HEK293 (cell line): ENCODE measurements around the gene TBL1XR1.

ENCODE experiments used
- CTCF ChIA-PET: fragments of 350-600 bp; formaldehyde crosslinking; extraction: SDS; loops from one replicate; lab custom pipeline; 2021; ENCODE audit warnings: antibody characterized with exemption; lab: Yijun Ruan, JAX
- POLR2A ChIA-PET: fragments of 300-600 bp; formaldehyde crosslinking; extraction: SDS; loops from one replicate; lab custom pipeline; 2020; ENCODE audit warnings: antibody characterized with exemption, inconsistent platforms; lab: Yijun Ruan, JAX
- H3K27ac ChIP-seq: fragments of 200-500 bp; sonication (Bioruptor generic); 2 replicates; pipeline ENCODE4 v1.5.1; 2014; ENCODE audit warnings: low read depth, low read length, control low read depth, inconsistent platforms; ENCODE audit errors: extremely low read depth
- H3K36me3 ChIP-seq, 2 experiments: fragments of 200-500 bp in 1 of 2; sonication (Bioruptor generic) in 1 of 2; 1 replicate in 1 of 2; 2 replicates in 1 of 2; pipeline ENCODE4 v1.5.1; 2014 to 2017; ENCODE audit warnings: inconsistent platforms in 2 of 2, low read length in 2 of 2; ENCODE audit not compliant: control insufficient read depth in 2 of 2, insufficient read depth in 1 of 2
- H3K4me1 ChIP-seq: fragments of 200-500 bp; sonication (Bioruptor generic); 2 replicates; pipeline ENCODE4 v1.5.1; 2014; ENCODE audit warnings: mild to moderate bottlenecking, low read length, inconsistent platforms; ENCODE audit not compliant: control insufficient read depth, insufficient read depth
- H3K4me3 ChIP-seq: 2 replicates; pipeline ENCODE4 v1.5.1; 2011; ENCODE audit warnings: low read depth, mild to moderate bottlenecking, control low read depth, low read length, moderate library complexity
- H3K9me3 ChIP-seq: fragments of 200-500 bp; sonication (Bioruptor generic); 2 replicates; pipeline ENCODE4 v1.5.1; 2014; ENCODE audit warnings: low read depth, low read length, inconsistent platforms; ENCODE audit not compliant: control insufficient read depth, insufficient read depth
- GLI2 ChIP-seq: fragments of 450-650 bp; formaldehyde crosslinking; IDR thresholded peaks from 2 replicates; pipeline ENCODE4; 2017; ENCODE audit warnings: missing biosample characterization, missing genetic modification characterization, low read depth, borderline replicate concordance
- HOXA7 ChIP-seq: sonication (generic); formaldehyde crosslinking; IDR thresholded peaks from 2 replicates; pipeline ENCODE4 v1.8.1; 2022; ENCODE audit warnings: missing genetic modification reagents, borderline replicate concordance
- HOXC10 ChIP-seq: sonication (generic); formaldehyde crosslinking; IDR thresholded peaks from 2 replicates; pipeline ENCODE4 v1.8.1; 2023; ENCODE audit warnings: mild to moderate bottlenecking, missing genetic modification reagents
- PATZ1 ChIP-seq: fragments of 450-650 bp; formaldehyde crosslinking; IDR thresholded peaks from 2 replicates; pipeline ENCODE4 v1.5.1; 2016; ENCODE audit warnings: missing biosample characterization, missing genetic modification characterization
- PBX3 ChIP-seq: sonication (generic); formaldehyde crosslinking; IDR thresholded peaks from 2 replicates; pipeline ENCODE4 v1.8.1; 2022; ENCODE audit warnings: mild to moderate bottlenecking, moderate library complexity, missing genetic modification reagents
- ZBTB49 ChIP-seq: fragments of 450-650 bp; formaldehyde crosslinking; IDR thresholded peaks from 2 replicates; pipeline ENCODE4 v1.5.1; 2016; ENCODE audit warnings: missing biosample characterization, missing genetic modification characterization, low read depth
- ZNF10 ChIP-seq: fragments of 450-650 bp; formaldehyde crosslinking; IDR thresholded peaks from 2 replicates; pipeline ENCODE4 v1.5.1; 2017; ENCODE audit warnings: missing biosample characterization, missing genetic modification characterization
- ZNF132 ChIP-seq: fragments of 450-650 bp; formaldehyde crosslinking; IDR thresholded peaks from 2 replicates; pipeline ENCODE4 v1.5.1; 2017; ENCODE audit warnings: missing biosample characterization, missing genetic modification characterization, borderline replicate concordance
- ZNF274 ChIP-seq, 2 experiments: fragments of 200-500 bp in 1 of 2; fragments of 450-650 bp in 1 of 2; sonication (Bioruptor generic) in 1 of 2; formaldehyde crosslinking in 1 of 2; IDR thresholded peaks; 2 replicates each; pipeline versions ENCODE4 v1.5.1 to v1.6.1; 2014 to 2016; ENCODE audit warnings: borderline replicate concordance in 1 of 2, inconsistent platforms in 1 of 2, low read length in 1 of 2, missing biosample characterization in 1 of 2, missing genetic modification characterization in 1 of 2
- ZNF37A ChIP-seq: fragments of 450-650 bp; IDR thresholded peaks from 2 replicates; pipeline ENCODE4 v1.5.1; 2018; ENCODE audit warnings: missing biosample characterization, missing genetic modification characterization
- ZNF394 ChIP-seq: fragments of 450-650 bp; formaldehyde crosslinking; IDR thresholded peaks from 2 replicates; pipeline ENCODE4 v1.5.1; 2016; ENCODE audit warnings: missing biosample characterization, missing genetic modification characterization, mild to moderate bottlenecking, moderate library complexity, borderline replicate concordance
- ZNF398 ChIP-seq: fragments of 450-650 bp; formaldehyde crosslinking; IDR thresholded peaks from 2 replicates; pipeline ENCODE4 v1.5.1; 2017; ENCODE audit warnings: missing biosample characterization, missing genetic modification characterization
- ZNF426 ChIP-seq: fragments of 450-650 bp; formaldehyde crosslinking; IDR thresholded peaks from 2 replicates; pipeline ENCODE4 v1.5.1; 2017; ENCODE audit warnings: missing biosample characterization, missing genetic modification characterization, mild to moderate bottlenecking, inconsistent platforms, moderate library complexity
- ZNF473 ChIP-seq: fragments of 450-650 bp; formaldehyde crosslinking; IDR thresholded peaks from 2 replicates; pipeline ENCODE4 v1.5.1; 2017; ENCODE audit warnings: missing biosample characterization, missing genetic modification characterization
- ZNF48 ChIP-seq: fragments of 450-650 bp; formaldehyde crosslinking; IDR thresholded peaks from 2 replicates; pipeline ENCODE4 v1.5.1; 2016; ENCODE audit warnings: missing biosample characterization, missing genetic modification characterization
- ZNF529 ChIP-seq: fragments of 450-650 bp; formaldehyde crosslinking; IDR thresholded peaks from 2 replicates; pipeline ENCODE4 v1.5.1; 2017; ENCODE audit warnings: missing genetic modification characterization, missing biosample characterization; ENCODE audit not compliant: insufficient replicate concordance
- ZNF571 ChIP-seq: fragments of 450-650 bp; formaldehyde crosslinking; IDR thresholded peaks from 2 replicates; pipeline ENCODE4 v1.5.0; 2017; ENCODE audit warnings: missing biosample characterization, missing genetic modification characterization
- ZNF621 ChIP-seq: fragments of 450-650 bp; formaldehyde crosslinking; IDR thresholded peaks from 2 replicates; pipeline ENCODE4 v1.5.1; 2017; ENCODE audit warnings: missing biosample characterization, missing genetic modification characterization
- ZNF707 ChIP-seq: fragments of 450-650 bp; formaldehyde crosslinking; IDR thresholded peaks from 2 replicates; pipeline ENCODE4 v1.5.1; 2016; ENCODE audit warnings: missing biosample characterization, missing genetic modification characterization
- ZNF791 ChIP-seq: fragments of 450-650 bp; formaldehyde crosslinking; IDR thresholded peaks from 2 replicates; pipeline ENCODE4 v1.5.1; 2016; ENCODE audit warnings: missing biosample characterization, missing genetic modification characterization
- ZNF830 ChIP-seq: fragments of 450-650 bp; IDR thresholded peaks from 2 replicates; pipeline ENCODE4 v1.5.0; 2018; ENCODE audit warnings: missing biosample characterization, missing genetic modification characterization, low read depth, mild to moderate bottlenecking, moderate library complexity
- ZSCAN16 ChIP-seq: fragments of 450-650 bp; formaldehyde crosslinking; IDR thresholded peaks from 2 replicates; pipeline ENCODE4 v1.5.1; 2016; ENCODE audit warnings: missing biosample characterization, missing genetic modification characterization

The TBL1XR1 gene

GRCh38 chr3:177234121-177234520, 36.8 kb upstream of the TBL1XR1 start:
- TF ChIP-seq PATZ1 (tag by site-specific recombination) (no peak), ZNF571 (no peak), ZNF621 (tag by site-specific recombination) (no peak), ZSCAN16 (tag by site-specific recombination) (no peak), HOXA7 (no peak), ZNF707 (tag by site-specific recombination) (no peak), GLI2 (tag by site-specific recombination) (no peak), ZNF473 (tag by site-specific recombination) (no peak), PBX3 (CRISPR knock-in tag) (no peak), ZNF394 (tag by site-specific recombination) (no peak), ZNF10 (no peak), ZNF791 (tag by site-specific recombination) (no peak), ZNF830 (tag by site-specific recombination) (no peak), ZBTB49 (tag by site-specific recombination) (no peak), ZNF398 (tag by site-specific recombination) (no peak), ZNF48 (tag by site-specific recombination) (no peak)
- Histone ChIP-seq H3K36me3 (no peaks in the 10 kb centered on the region), H3K4me1 (no peaks in the 10 kb centered on the region), H3K4me3 (no peak overlapping the region), H3K27ac (no peak overlapping the region), H3K9me3 (no peaks in the 10 kb centered on the region)
- POLR2A ChIA-PET: no interaction called here
- CTCF ChIA-PET: no interaction called here

- CTCF ChIA-PET: no interaction called here
- POLR2A ChIA-PET: no interaction called here
These were observed 34.0 kb upstream of the TBL1XR1 start for GRCh38 chr3:177231242-177231641.

More at GRCh38 chr3:177231242-177231641, 34.0 kb upstream of the TBL1XR1 start:
- TF ChIP-seq ZNF37A (tag by site-specific recombination) (no peak), ZNF426 (tag by site-specific recombination) (no peak), HOXC10 (CRISPR knock-in tag) (no peak), ZNF529 (tag by site-specific recombination) (no peak), ZNF274 (IDR thresholded peaks at IDR 0.05; ENCODE audit: low read length) (no peak), ZNF274 (tag by site-specific recombination; IDR thresholded peaks at IDR 0.05; ENCODE audit: borderline replicate concordance) (no peak), ZNF132 (tag by site-specific recombination) (no peak), ZSCAN16 (tag by site-specific recombination) (no peak)
- no peak overlapping the region for H3K4me3 ChIP-seq
- H3K27ac ChIP-seq: no peak overlapping the region
- H3K4me1 ChIP-seq: no peaks in the 10 kb centered on the region
- H3K9me3 ChIP-seq: no peaks in the 10 kb centered on the region
- no peaks in the 10 kb centered on the region for H3K36me3 ChIP-seq
